Adipose tissue (tissue), 3 donors: ENCODE results near the gene STK11. TPM values are rescaled to one million over a fixed set of nuclear protein-coding genes. Genes with fewer than 3 reads are reported as not detected.
A peak's percentile ranks its signal among the peaks of the same experiment; 100 is the strongest.
"Not testable (repeated sequence)": the region's sequence is repeated elsewhere in the genome, so short reads cannot be mapped to it uniquely, and the experiment has no call there.

ENCODE experiments used
- H3K27ac ChIP-seq: one replicate; pipeline ENCODE4 v1.5.1; 2013; ENCODE audit warnings: low read depth, low read length
- WGBS, 3 donors: extraction: QIAGEN DNeasy Blood & Tissue Kit; methylation state at CpG; one replicate each; pipeline ENCODE4 v1.1.7; 2013; 5-methylcytosine and 5-hydroxymethylcytosine counted together
- polyA plus RNA-seq, 3 donors: library from polyadenylated mRNA; stranded (reverse); fragments of 200-250 nt; gene quantifications; one replicate each; pipeline ENCODE4 v1.2.3, GENCODE V29; 2013
- donor health status: healthy with polysubstance abuse.
- donor health status: Bipolar disorder and iron deficiency.
- donor health status: healthy.

STK11 gene
- polyA plus RNA-seq, 3 donors, result 24.5 to 42.9 (median 39.4) TPM

GRCh38 chr19:1183543-1184172, 21.9 kb upstream of the STK11 start:
- 79 to 87% (median 86%) methylated on average over 18 to 19 of the region's 19 CpGs for WGBS, 3 donors
- H3K27ac ChIP-seq, result no peak overlapping the region

GRCh38 chr19:1189419-1189818, 16.2 kb upstream of the STK11 start:
- WGBS, 3 donors, result 69 to 74% (median 74%) methylated on average over 9 of the region's 9 CpGs

GRCh38 chr19:1199531-1199930, 6.0 kb upstream of the STK11 start:
- no peak overlapping the region for H3K27ac ChIP-seq
- 91 to 97% (median 93%) methylated on average over 10 of the region's 10 CpGs for WGBS, 3 donors

More at GRCh38 chr19:1189419-1189818, 16.2 kb upstream of the STK11 start:
- no peak overlapping the region for H3K27ac ChIP-seq

GRCh38 chr19:1200614-1201013, 5.0 kb upstream of the STK11 start:
- H3K27ac ChIP-seq, result not testable (repeated sequence)
- 88 to 91% (median 90%) methylated on average over 4 of the region's 4 CpGs for WGBS, 3 donors

GRCh38 chr19:1206150-1206863, 729 bp downstream of the STK11 start:
- no peak overlapping the region for H3K27ac ChIP-seq
- 1% methylated on average over 54 to 78 of the region's 78 CpGs for WGBS, 3 donors

GRCh38 chr19:1206864-1207450, 1.4 kb downstream of the STK11 start:
- WGBS, 3 donors, result 2% methylated on average over 38 of the region's 38 CpGs
- no peak overlapping the region for H3K27ac ChIP-seq

- WGBS, 3 donors, result 61 to 76% (median 72%) methylated on average over 10 of the region's 10 CpGs
- H3K27ac ChIP-seq, result not testable (repeated sequence)
These were observed 3.3 kb downstream of the STK11 start for GRCh38 chr19:1208830-1209229.

- no peak overlapping the region for H3K27ac ChIP-seq
- WGBS, 3 donors, result 74 to 97% (median 93%) methylated on average over 13 of the region's 13 CpGs
These were observed 4.6 kb downstream of the STK11 start for GRCh38 chr19:1210227-1210538.

GRCh38 chr19:1211494-1212234, 6.1 kb downstream of the STK11 start:
- no peak overlapping the region for H3K27ac ChIP-seq
- 39 to 72% (median 67%) methylated on average over 33 of the region's 33 CpGs for WGBS, 3 donors

- 46 to 64% (median 50%) methylated on average over 39 of the region's 39 CpGs for WGBS, 3 donors
- peak overlapping the region; percentile 15 for H3K27ac ChIP-seq
These were observed 8.1 kb downstream of the STK11 start for GRCh38 chr19:1213391-1214286.

GRCh38 chr19:1214299-1214861, 8.8 kb downstream of the STK11 start:
- 59 to 68% (median 60%) methylated on average over 21 of the region's 21 CpGs for WGBS, 3 donors
- no peak overlapping the region for H3K27ac ChIP-seq

GRCh38 chr19:1214862-1215731, 9.5 kb downstream of the STK11 start:
- no peak overlapping the region for H3K27ac ChIP-seq
- 33 to 73% (median 63%) methylated on average over 26 of the region's 26 CpGs for WGBS, 3 donors

- no peak overlapping the region for H3K27ac ChIP-seq
- 87 to 92% (median 91%) methylated on average over 12 of the region's 12 CpGs for WGBS, 3 donors
These were observed 11.2 kb downstream of the STK11 start for GRCh38 chr19:1216756-1217155.

- WGBS, 3 donors, result 78 to 88% (median 82%) methylated on average over 15 of the region's 15 CpGs
These were observed 11.8 kb downstream of the STK11 start for GRCh38 chr19:1217366-1217765.

GRCh38 chr19:1218751-1219567, 13.4 kb downstream of the STK11 start:
- no peak overlapping the region for H3K27ac ChIP-seq
- WGBS, 3 donors, result 84 to 89% (median 88%) methylated on average over 35 to 37 of the region's 37 CpGs

More at GRCh38 chr19:1217366-1217765, 11.8 kb downstream of the STK11 start:
- H3K27ac ChIP-seq, result no peak overlapping the region

GRCh38 chr19:1219786-1220476, 14.4 kb downstream of the STK11 start:
- 91 to 95% (median 95%) methylated on average over 18 to 19 of the region's 19 CpGs for WGBS, 3 donors
- no peak overlapping the region for H3K27ac ChIP-seq
